G401.6 (cell line): ENCODE measurements around the gene THPO.

Source experiments
- FAIRE-seq: peaks from 2 replicates; lab custom pipeline; 2012; peaks lifted over from hg19 to GRCh38; lab: Jason Lieb, UNC

The THPO gene

GRCh38 chr3:184377882-184378445 is at the start of gene THPO:
TSS of gene THPO (minus strand) at chr3:184378207. CDS start at chr3:184376259, 1,948 bp downstream.
- FAIRE-seq = no peak

GRCh38 chr3:184426691-184427141 is 48.7 kb upstream of the THPO start:
- no peak for FAIRE-seq

- FAIRE-seq = no peak
These were observed 45.6 kb upstream of the THPO start for GRCh38 chr3:184423561-184423960.

GRCh38 chr3:184419171-184419570 is 41.2 kb upstream of the THPO start:
- FAIRE-seq = no peak

- FAIRE-seq = no peak
These were observed 39.8 kb upstream of the THPO start for GRCh38 chr3:184417619-184418327.

GRCh38 chr3:184415203-184415490 is 37.1 kb upstream of the THPO start:
- no peak for FAIRE-seq

GRCh38 chr3:184414418-184415202 is 36.6 kb upstream of the THPO start:
- FAIRE-seq = no peak

- FAIRE-seq = no peak
These were observed 32.0 kb upstream of the THPO start for GRCh38 chr3:184409946-184410500.

GRCh38 chr3:184409331-184409926 is 31.4 kb upstream of the THPO start:
- FAIRE-seq = no peak

- no peak for FAIRE-seq
These were observed 27.3 kb upstream of the THPO start for GRCh38 chr3:184405075-184406030.

- FAIRE-seq = no peak
These were observed 21.4 kb upstream of the THPO start for GRCh38 chr3:184399410-184399809.

- no peak for FAIRE-seq
These were observed 17.3 kb upstream of the THPO start for GRCh38 chr3:184395320-184395660.

- FAIRE-seq = no peak
These were observed 13.3 kb upstream of the THPO start for GRCh38 chr3:184391266-184391665.

GRCh38 chr3:184389935-184390528 is 12.0 kb upstream of the THPO start:
- no peak for FAIRE-seq

- no peak for FAIRE-seq
These were observed 11.4 kb upstream of the THPO start for GRCh38 chr3:184389384-184389783.

GRCh38 chr3:184388936-184389230 is 10.9 kb upstream of the THPO start:
- FAIRE-seq = no peak

GRCh38 chr3:184388164-184388935 is 10.3 kb upstream of the THPO start:
- no peak for FAIRE-seq

- FAIRE-seq = no peak
These were observed 9.2 kb upstream of the THPO start for GRCh38 chr3:184387174-184387714.

- FAIRE-seq = no peak
These were observed 8.2 kb upstream of the THPO start for GRCh38 chr3:184386047-184386806.
